Heart left ventricle (tissue), 13 donors: ENCODE results near the gene TUT4.

ENCODE experiments used
- POLR2A ChIP-seq, 2 donors: fragments of 450-650 bp; IDR thresholded peaks; one replicate each; pipeline ENCODE4 v1.6.1; 2017; ENCODE audit warnings: antibody characterized with exemption in 2 of 2, mild to moderate bottlenecking in 2 of 2, moderate library complexity in 2 of 2
- TF ChIP-seq, protein P1 (sequence below), 12 donors: fragments of 200-600 bp; sonication (generic) in 4 of 12; IDR thresholded peaks; one replicate each; pipeline versions ENCODE4 v1.5.0 to v1.8.0; 2018 to 2022; ENCODE audit warnings: antibody characterized with exemption in 12 of 12, mild to moderate bottlenecking in 5 of 12
- donor health status: ischemic (EF 13 %, LVEDD 7.1; RV severe dilation, severe dysfunction).
- donor health status: DM: no; HTN: yes; CAD: no.
- donor health status: DM: no; HTN: no; CAD: no.
- donor health status: ischemic (EF 25% LVEDD 6.9; RV normal size, moderate dysfunction).
- donor health status: ischemic (EF 25% LVEDD 5.7; RV mildly dilated, moderate dysfunction).
- donor health status: ischemic (EF 35%, LVEDD 5.7; RV mildly dilated, moderate dysfunction).
- donor health status: nonischemic (EF 11% LVEDD 7.7; RV severe dilation, severe dysfunction).
- donor health status: DM: yes; HTN: yes; CAD: no.
- donor health status: PGD.
- donor health status: ischemic (EF 29% LVEDD 5.4; RV normal size, mild dysfunction).
- donor health status: nonischemic (EF 23%, LVEDD 6.1; RV moderate dilation, normal function).

DNA sequence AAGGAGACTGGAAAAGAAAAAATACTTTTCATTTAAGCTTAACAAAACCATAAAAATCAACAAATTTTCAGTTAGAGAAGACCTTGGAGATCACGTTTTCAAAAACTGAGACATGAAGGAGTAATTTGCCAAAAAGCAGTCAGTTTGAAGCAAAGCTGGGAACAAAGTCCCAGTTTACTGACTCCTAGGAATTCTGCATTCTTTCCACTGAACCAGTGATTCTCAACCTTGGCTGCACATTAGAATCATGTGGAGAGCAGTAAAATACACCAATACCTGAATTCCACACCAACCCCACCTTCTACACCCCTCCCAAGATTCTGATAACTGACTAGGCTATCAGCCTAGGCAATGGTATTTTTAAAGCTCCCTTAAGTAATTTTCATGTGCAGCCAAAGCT is 75.0 kb downstream of the TUT4 start:
- TF ChIP-seq, protein P1, sequence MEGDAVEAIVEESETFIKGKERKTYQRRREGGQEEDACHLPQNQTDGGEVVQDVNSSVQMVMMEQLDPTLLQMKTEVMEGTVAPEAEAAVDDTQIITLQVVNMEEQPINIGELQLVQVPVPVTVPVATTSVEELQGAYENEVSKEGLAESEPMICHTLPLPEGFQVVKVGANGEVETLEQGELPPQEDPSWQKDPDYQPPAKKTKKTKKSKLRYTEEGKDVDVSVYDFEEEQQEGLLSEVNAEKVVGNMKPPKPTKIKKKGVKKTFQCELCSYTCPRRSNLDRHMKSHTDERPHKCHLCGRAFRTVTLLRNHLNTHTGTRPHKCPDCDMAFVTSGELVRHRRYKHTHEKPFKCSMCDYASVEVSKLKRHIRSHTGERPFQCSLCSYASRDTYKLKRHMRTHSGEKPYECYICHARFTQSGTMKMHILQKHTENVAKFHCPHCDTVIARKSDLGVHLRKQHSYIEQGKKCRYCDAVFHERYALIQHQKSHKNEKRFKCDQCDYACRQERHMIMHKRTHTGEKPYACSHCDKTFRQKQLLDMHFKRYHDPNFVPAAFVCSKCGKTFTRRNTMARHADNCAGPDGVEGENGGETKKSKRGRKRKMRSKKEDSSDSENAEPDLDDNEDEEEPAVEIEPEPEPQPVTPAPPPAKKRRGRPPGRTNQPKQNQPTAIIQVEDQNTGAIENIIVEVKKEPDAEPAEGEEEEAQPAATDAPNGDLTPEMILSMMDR (IDR thresholded peaks at IDR 0.05): no peak
- no peak for TF ChIP-seq POLR2A (IDR thresholded peaks at IDR 0.05)
